Right lobe of liver (tissue), 4 donors: ENCODE data around the gene TSPAN12.

Experiments
- CTCF ChIP-seq, 4 donors: fragments of 200-600 bp in 3 of 4; fragments of 450-650 bp in 1 of 4; IDR thresholded peaks; one replicate each; pipeline versions ENCODE4 v1.5.1 to v1.8.0; 2016 to 2022; ENCODE audit warnings: antibody characterized with exemption in 4 of 4, mild to moderate bottlenecking in 2 of 4
- POLR2A ChIP-seq: fragments of 450-650 bp; IDR thresholded peaks from one replicate; pipeline ENCODE4 v1.6.1; 2017; ENCODE audit warnings: antibody characterized with exemption, mild to moderate bottlenecking
- donor health status: DM: no; HTN: no; CAD: no.
- donor health status: DM: no; HTN: no; CAD: no.
- donor health status: DM: no; HTN: yes; CAD: no.

- no peak for TF ChIP-seq POLR2A
- no peak for TF ChIP-seq CTCF (IDR thresholded peaks at IDR 0.05)
These were observed 72.8 kb downstream of the TSPAN12 start for GRCh38 chr7:120785095-120785494.
